NB4 (cell line): ENCODE data around the gene SUCNR1.

Source experiments
- CTCF ChIP-seq: IDR thresholded peaks from one replicate; pipeline ENCODE4 v1.5.1; 2012; ENCODE audit warnings: low read depth, low read length
- MAX ChIP-seq: IDR thresholded peaks from 2 replicates; pipeline ENCODE4 v1.6.1; 2011; ENCODE audit warnings: low read depth, low read length
- MYC ChIP-seq: IDR thresholded peaks from 2 replicates; pipeline ENCODE4 v1.6.1; 2011; ENCODE audit warnings: low read depth, low read length
- POLR2A ChIP-seq: IDR thresholded peaks from 2 replicates; pipeline ENCODE4 v1.6.1; 2011; ENCODE audit warnings: mild to moderate bottlenecking; ENCODE audit not compliant: insufficient read length; ENCODE audit errors: extremely low read depth

GRCh38 chr3:151835751-151836525 lies 37.5 kb upstream of the SUCNR1 start:
- TF ChIP-seq POLR2A (no peak), CTCF (no peak), MAX (no peak), MYC (no peak)
